GM12865 (cell line): ENCODE results near the gene BRIP1.
"Not testable (repeated sequence)": the region's sequence is repeated elsewhere in the genome, so short reads cannot be mapped to it uniquely, and the experiment has no call there.

Source experiments
- DNase-seq: peaks from one replicate; pipeline ENCODE4 v3.0.0; 2010; ENCODE audit warnings: low read depth
- H3K4me3 ChIP-seq: 2 replicates; pipeline ENCODE4 v1.5.1; 2011; ENCODE audit warnings: mild to moderate bottlenecking, low read depth, low read length, control low read depth
- TF ChIP-seq, protein P1 (sequence below): IDR thresholded peaks from 2 replicates; pipeline ENCODE4 v1.5.1; 2011; ENCODE audit warnings: low read length, control low read depth, low read depth, inconsistent platforms; ENCODE audit not compliant: insufficient read depth; ENCODE audit errors: missing control alignments

BRIP1 gene

DNA sequence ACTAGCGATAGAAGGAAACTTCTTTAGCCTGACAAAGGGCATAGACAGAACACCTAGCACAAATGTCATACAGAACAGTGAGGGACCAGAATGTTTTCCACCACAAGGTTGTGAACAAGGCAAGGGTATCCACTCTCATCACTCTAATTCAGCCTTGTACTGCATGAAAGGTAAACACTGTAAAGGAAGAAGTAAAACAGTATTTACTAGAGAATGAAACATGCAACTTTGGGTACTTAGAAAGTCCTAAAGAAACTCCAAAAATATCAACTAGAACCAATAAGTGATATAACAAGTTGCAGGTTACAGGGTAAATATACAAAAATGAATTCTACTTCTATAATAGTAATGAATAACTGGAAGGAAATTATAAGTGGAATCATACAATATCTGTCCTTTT lies 32.2 kb downstream of the BRIP1 start:
- no peak overlapping the region for H3K4me3 ChIP-seq
- DNase-seq: no peak
- TF ChIP-seq, protein P1, sequence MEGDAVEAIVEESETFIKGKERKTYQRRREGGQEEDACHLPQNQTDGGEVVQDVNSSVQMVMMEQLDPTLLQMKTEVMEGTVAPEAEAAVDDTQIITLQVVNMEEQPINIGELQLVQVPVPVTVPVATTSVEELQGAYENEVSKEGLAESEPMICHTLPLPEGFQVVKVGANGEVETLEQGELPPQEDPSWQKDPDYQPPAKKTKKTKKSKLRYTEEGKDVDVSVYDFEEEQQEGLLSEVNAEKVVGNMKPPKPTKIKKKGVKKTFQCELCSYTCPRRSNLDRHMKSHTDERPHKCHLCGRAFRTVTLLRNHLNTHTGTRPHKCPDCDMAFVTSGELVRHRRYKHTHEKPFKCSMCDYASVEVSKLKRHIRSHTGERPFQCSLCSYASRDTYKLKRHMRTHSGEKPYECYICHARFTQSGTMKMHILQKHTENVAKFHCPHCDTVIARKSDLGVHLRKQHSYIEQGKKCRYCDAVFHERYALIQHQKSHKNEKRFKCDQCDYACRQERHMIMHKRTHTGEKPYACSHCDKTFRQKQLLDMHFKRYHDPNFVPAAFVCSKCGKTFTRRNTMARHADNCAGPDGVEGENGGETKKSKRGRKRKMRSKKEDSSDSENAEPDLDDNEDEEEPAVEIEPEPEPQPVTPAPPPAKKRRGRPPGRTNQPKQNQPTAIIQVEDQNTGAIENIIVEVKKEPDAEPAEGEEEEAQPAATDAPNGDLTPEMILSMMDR: no peak

DNA sequence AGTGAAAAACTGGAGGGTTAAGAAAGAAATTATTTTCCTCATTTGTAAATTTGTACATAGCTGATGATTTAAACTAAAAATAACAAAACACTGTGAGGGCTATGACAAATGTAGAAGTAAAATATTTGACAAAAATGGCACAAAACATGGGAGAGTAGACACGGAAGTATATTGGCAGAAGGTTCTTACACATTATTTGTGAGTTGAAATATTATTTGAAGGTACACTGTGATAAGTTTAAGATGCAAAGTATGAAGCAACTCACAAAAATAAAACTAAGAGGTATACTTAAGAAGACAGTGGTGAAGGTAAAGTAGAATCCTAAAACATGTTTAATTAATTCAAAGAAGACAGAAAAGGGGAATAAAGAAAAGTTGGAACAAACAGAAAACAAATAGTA lies 34.6 kb downstream of the BRIP1 start:
- H3K4me3 ChIP-seq: no peak overlapping the region
- no peak for DNase-seq
- TF ChIP-seq, protein P1: no peak

DNA sequence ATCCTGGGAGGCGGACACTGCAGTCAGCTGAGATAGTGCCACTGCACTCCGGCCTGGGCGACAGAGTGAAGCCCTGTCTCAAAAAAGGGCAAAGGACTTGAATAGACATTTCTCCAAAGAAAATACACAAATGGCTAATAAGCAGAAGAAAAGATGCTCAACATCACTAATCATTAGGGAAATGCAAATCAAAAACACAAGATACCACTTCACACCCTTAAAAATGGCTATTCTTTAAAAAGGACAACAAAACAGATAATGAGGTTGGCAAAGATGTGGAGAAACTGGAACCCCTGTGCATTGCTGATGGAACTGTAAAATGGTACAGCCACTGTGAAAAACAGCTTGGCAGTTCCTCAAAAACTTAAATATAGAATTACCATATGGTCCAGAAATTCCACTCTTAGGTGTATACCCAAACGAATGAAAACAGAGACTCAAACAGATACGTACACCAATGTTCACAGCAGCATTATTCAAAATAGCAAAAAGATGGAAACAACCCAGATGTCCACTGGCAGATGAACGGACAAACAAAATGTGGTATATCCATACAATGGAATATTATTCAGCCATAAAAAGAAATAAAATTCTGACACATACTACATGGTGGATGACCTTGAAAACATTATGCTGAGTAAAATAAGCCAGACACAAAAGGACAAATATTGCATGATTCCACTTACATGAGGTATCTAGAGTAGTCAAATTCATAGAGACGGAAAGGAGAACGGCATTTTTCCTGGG lies 35.5 kb downstream of the BRIP1 start:
- no peak overlapping the region for H3K4me3 ChIP-seq
- no peak for DNase-seq
- TF ChIP-seq, protein P1: no peak

DNA sequence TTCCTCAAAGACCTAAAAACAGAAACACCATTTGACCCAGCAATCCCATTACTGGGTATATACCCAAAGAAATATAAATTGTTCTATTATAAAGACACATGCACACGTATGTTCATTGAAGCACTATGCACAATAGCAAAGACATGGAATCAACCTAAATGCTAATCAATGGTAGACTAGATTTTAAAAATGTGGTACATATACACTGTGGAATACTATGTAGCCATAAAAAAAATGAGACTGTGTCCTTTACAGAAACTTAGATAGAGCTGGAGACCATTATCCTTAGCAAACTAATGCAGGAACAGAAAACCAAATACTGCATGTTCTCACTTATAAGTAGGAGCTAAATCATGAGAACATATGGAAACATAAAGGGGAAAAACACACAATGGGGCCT lies 36.5 kb downstream of the BRIP1 start:
- DNase-seq, H3K4me3 ChIP-seq: not testable (repeated sequence)

DNA sequence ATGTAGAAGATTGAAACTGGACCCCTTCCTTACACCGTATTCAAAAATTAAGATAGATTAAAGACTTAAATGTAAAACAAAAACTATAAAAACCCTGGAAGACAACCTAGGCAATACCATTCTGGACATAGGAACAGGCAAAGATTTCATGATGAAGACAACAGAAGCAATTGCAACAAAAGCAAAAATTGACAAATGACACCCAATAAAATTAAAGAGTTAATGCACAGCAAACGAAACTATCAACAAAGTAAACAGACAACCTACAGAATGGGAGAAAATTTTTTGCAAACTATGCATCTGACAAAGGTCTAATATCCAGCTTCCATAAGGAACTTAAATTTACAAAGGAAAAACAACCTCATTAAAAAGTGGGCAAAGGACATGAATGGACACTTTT lies 37.1 kb downstream of the BRIP1 start:
- DNase-seq, H3K4me3 ChIP-seq: not testable (repeated sequence)

DNA sequence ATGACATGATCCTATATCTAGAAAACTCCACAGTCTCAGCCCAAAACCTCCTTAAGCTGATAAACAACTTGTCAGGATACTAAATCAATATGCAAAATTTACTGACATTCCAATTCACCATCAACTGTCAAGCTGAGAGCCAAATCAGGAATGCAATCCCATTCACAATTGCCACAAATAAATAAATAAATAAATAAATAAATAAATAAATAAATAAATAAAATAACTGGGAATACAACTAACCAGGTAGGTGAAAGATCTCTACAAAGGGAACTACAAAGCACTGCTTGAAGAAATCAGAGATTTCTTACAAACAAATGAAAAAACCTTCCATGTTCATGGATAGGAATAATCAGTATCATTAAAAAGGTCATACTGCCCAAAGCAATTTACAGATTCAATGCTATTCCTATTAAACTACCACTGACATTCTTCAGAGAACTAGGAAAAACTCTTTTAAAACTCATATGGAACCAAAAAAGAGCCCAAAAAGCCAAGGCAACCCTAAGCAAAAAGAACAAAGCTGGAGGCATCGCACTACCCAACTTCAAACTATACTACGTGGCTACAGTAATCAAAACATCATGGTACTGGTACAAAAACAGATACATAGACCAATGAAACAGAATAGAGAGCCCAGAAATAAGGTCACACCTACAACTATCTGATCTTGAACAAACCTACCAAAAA lies 37.7 kb downstream of the BRIP1 start:
- DNase-seq: no peak
- TF ChIP-seq, protein P1: no peak
- H3K4me3 ChIP-seq: no peak overlapping the region

DNA sequence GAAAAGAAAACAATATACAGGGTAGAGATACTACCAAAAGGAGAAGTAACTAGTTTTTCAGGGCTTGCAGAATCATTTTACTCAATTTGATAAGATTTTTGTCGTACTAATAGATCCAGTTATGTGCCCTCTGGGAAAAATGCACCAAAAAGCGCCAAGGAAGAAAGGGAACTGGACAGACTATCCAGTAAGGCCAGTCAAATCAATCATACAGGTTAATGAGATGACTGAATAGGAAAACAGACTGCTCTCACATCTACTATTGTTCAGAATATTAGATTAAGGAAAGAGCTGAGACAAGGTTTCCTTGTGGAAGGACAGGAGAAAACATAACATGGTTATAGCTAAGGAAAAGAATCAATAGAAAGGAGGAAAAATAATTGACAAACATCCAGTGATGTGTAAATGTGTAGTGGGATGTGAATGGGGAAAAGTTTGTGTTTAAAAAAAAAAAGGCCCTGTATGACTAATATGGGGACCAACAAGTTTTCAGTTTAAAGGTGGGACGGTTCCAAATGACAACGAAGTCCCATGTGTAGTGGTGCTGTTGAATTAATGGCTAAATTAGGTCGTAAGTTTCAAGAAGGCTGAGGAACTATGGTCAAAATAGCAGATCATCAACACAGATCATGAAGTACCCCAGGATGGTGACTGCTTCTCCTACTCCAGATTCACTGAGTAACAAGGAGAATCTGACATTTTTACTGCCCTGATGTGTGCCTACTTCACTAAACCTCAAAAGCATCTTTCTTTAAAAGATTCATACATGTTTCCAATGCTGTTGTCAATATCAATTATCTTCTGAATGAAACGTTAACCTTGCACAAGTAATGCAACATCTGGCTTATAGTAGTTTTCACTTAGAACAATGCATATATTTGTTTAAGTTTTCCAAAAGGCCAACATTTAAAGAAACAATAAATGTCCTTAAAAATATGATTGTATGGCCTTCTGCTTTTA lies 40.7 kb downstream of the BRIP1 start:
- TF ChIP-seq, protein P1: no peak
- H3K4me3 ChIP-seq: no peak overlapping the region
- DNase-seq: peak; percentile 40
